K562 (cell line): ENCODE results near the gene PRR36. TPM values are rescaled to one million over a fixed set of nuclear protein-coding genes. Genes with fewer than 3 reads are reported as not detected.

Experiments used
- BDP1 ChIP-seq: IDR thresholded peaks from 3 replicates; pipeline ENCODE4 v1.6.1; 2011; ENCODE audit not compliant: insufficient read length, insufficient read depth
- CBFA2T3 ChIP-seq: fragments of 450-650 bp; IDR thresholded peaks from 2 replicates; pipeline ENCODE4 v1.6.1; 2017
- CREB1 ChIP-seq, 2 experiments: sonication (generic) in 1 of 2; formaldehyde crosslinking in 1 of 2; IDR thresholded peaks; 2 replicates each; pipeline versions ENCODE4 v1.6.1 to v1.8.0; 2012 to 2022; ENCODE audit warnings: inconsistent platforms in 1 of 2, mild to moderate bottlenecking in 1 of 2, missing genetic modification reagents in 1 of 2, moderate library complexity in 1 of 2
- HCFC1 ChIP-seq: IDR thresholded peaks from 2 replicates; pipeline ENCODE4 v1.6.1; 2012; ENCODE audit warnings: low read depth, low read length, improper control_type of control experiment
- MTA3 ChIP-seq: fragments of 450-650 bp; formaldehyde crosslinking; IDR thresholded peaks from 2 replicates; pipeline ENCODE4 v1.6.1; 2017; ENCODE audit warnings: mild to moderate bottlenecking, borderline replicate concordance
- NFE2 ChIP-seq: IDR thresholded peaks from 2 replicates; pipeline ENCODE4 v1.6.1; 2014; ENCODE audit warnings: antibody characterized with exemption, low read depth
- POLR3A ChIP-seq: IDR thresholded peaks from 2 replicates; pipeline ENCODE4 v1.6.1; 2011; ENCODE audit warnings: borderline replicate concordance, mild to moderate bottlenecking, moderate library complexity; ENCODE audit not compliant: insufficient read length, insufficient read depth; ENCODE audit errors: extremely low read depth
- PRDM10 ChIP-seq: fragments of 450-650 bp; IDR thresholded peaks from 2 replicates; pipeline ENCODE4 v1.6.1; 2018; ENCODE audit not compliant: partially characterized antibody
- SAP30 ChIP-seq: fragments of 200-600 bp; sonication (generic); IDR thresholded peaks from 2 replicates; pipeline ENCODE4 v1.6.1; 2012; ENCODE audit warnings: borderline replicate concordance, low read depth, mild to moderate bottlenecking, moderate library complexity, low read length, control low read depth, inconsistent platforms; ENCODE audit not compliant: insufficient read depth, poor library complexity, severe bottlenecking
- SIN3A ChIP-seq, 2 experiments: fragments of 150-350 bp in 1 of 2; IDR thresholded peaks; 2 replicates each; pipeline ENCODE4 v1.6.1; 2011 to 2016; ENCODE audit warnings: borderline replicate concordance in 2 of 2, low read depth in 2 of 2, low read length in 2 of 2, mild to moderate bottlenecking in 2 of 2, moderate library complexity in 2 of 2; ENCODE audit not compliant: control insufficient read depth in 1 of 2
- SPI1 ChIP-seq: IDR thresholded peaks from 2 replicates; pipeline ENCODE4 v1.6.1; 2011; ENCODE audit warnings: low read depth, low read length, control low read depth, borderline replicate concordance
- TCF7L2 ChIP-seq: fragments of 150-350 bp; IDR thresholded peaks from 2 replicates; pipeline ENCODE4 v1.6.1; 2016; ENCODE audit warnings: low read depth, mild to moderate bottlenecking, low read length, moderate library complexity
- TCFL5 ChIP-seq: fragments of 250-450 bp; sonication (Bioruptor Pico); conservative IDR thresholded peaks from 2 replicates; pipeline ENCODE4 v1.6.1; 2021; ENCODE audit warnings: mild to moderate bottlenecking, moderate library complexity, matching md5 sums
- ZKSCAN1 ChIP-seq: fragments of 150-350 bp; IDR thresholded peaks from 2 replicates; pipeline ENCODE4 v1.6.1; 2016; ENCODE audit warnings: low read depth, low read length
- polyA plus RNA-seq, 8 experiments: library from polyadenylated mRNA; depleted of rRNA in 4 of 8; stranded (reverse) in 5 of 8; unstranded in 3 of 8; fragments of >200 nt; fragmentation: Nextera tagmentation in 2 of 8; fragmentation: Illumina TruSeq in 1 of 8; extraction: Ambion mirVana in 2 of 8; extraction: Trizol in 1 of 8; gene quantifications; 2 replicates each; pipeline versions ENCODE4 v1.2.1 to v1.2.3, GENCODE V29; 2011 to 2014; ENCODE audit warnings: inconsistent platforms in 1 of 8, missing spikeins in 1 of 8
- total RNA-seq, 7 experiments: library from RNA; depleted of rRNA in 6 of 7; stranded (reverse); fragments of >200 nt in 6 of 7; fragmentation: Illumina TruSeq in 2 of 7; extraction: Trizol in 2 of 7; gene quantifications; 2 replicates each; pipeline versions ENCODE4 v1.2.1 to v1.2.3, GENCODE V29; 2011 to 2021; ENCODE audit warnings: low replicate concordance in 1 of 7
- TF ChIP-seq, protein P1 (sequence below): IDR thresholded peaks from 2 replicates; pipeline ENCODE4 v1.6.1; 2014; ENCODE audit warnings: antibody characterized with exemption
- TF ChIP-seq, protein P2 (sequence below), 2 experiments: fragments of 450-650 bp in 1 of 2; sonication (generic) in 1 of 2; formaldehyde crosslinking in 1 of 2; IDR thresholded peaks in 1 of 2; conservative IDR thresholded peaks in 1 of 2; 2 replicates each; pipeline versions ENCODE4 v1.6.1 to v1.8.1; 2016 to 2023; ENCODE audit warnings: mild to moderate bottlenecking in 2 of 2, moderate library complexity in 2 of 2, inconsistent platforms in 1 of 2, missing genetic modification reagents in 1 of 2
- TF ChIP-seq, protein P3 (sequence below), 2 experiments: fragments of 450-650 bp in 1 of 2; sonication (generic) in 1 of 2; formaldehyde crosslinking; conservative IDR thresholded peaks; 2 replicates each; pipeline versions ENCODE4 v1.4.0 to v1.8.1; 2020 to 2022; ENCODE audit warnings: mild to moderate bottlenecking in 1 of 2, missing genetic modification reagents in 1 of 2
- TF ChIP-seq, protein P4 (sequence below): fragments of 250-450 bp; sonication (Bioruptor Pico); IDR thresholded peaks from 2 replicates; pipeline ENCODE4 v1.8.0; 2021; ENCODE audit warnings: borderline replicate concordance, mild to moderate bottlenecking, moderate library complexity; ENCODE audit not compliant: poor library complexity, severe bottlenecking

Gene PRR36
- total and polyA plus RNA-seq, 9 of the 15 experiments (the other 6 are each of a cell fraction or from before 2014, with no cell fraction given) = 0.05 to 0.42 (median 0.06) TPM; not detected in 6

DNA sequence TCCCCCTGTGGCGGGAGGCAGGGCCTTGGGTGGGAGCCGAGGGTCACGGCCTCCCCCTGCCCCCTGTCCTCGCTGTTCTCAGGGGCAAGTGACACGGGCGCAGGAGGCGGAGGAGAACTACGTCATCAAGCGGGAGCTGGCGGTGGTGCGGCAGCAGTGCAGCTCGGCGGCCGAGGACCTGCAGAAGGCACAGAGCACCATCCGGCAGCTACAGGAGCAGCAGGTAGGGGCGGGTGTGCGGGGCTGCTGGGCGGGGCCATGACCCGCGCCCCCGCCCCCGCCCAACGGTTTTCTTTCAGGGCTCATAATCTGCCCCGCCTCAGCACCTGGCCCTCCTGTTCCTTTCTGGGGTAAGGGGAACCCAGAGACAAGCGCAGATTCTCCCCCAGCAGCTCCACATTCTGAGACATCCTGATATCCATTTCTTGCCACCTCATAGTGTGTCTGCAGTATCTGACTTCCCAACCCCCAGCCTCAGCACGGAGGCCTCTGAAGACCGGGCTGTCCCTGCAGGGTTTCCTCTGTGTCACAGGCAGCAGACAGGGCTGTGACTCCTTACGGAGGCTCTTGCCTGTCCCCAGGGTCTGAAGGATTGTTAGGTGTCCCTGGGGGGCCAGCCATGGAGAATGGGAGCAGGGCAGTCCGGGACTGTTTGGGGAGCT lies 15.9 kb downstream of the PRR36 start (continued):
- TF ChIP-seq PRDM10 = peak; percentile 35
- TF ChIP-seq, protein P1, sequence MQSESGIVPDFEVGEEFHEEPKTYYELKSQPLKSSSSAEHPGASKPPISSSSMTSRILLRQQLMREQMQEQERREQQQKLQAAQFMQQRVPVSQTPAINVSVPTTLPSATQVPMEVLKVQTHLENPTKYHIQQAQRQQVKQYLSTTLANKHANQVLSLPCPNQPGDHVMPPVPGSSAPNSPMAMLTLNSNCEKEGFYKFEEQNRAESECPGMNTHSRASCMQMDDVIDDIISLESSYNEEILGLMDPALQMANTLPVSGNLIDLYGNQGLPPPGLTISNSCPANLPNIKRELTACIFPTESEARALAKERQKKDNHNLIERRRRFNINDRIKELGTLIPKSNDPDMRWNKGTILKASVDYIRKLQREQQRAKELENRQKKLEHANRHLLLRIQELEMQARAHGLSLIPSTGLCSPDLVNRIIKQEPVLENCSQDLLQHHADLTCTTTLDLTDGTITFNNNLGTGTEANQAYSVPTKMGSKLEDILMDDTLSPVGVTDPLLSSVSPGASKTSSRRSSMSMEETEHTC = no peak
- peak; percentile 74; the same call in 1 of the 2 replicates for TF ChIP-seq CREB1 (IDR thresholded peaks at IDR 0.05)
- TF ChIP-seq CREB1 (CRISPR knock-in tag; IDR thresholded peaks at IDR 0.05) = peak; percentile 72
- TF ChIP-seq POLR3A = no peak
- TF ChIP-seq SIN3A (IDR thresholded peaks at IDR 0.05; ENCODE audit: borderline replicate concordance in 2 of 2, control insufficient read depth in 1 of 2, low read depth in 2 of 2, low read length in 2 of 2) = no peak
- peak; percentile 14; the same call in 1 of the 2 replicates for TF ChIP-seq HCFC1
- TF ChIP-seq, protein P2, sequence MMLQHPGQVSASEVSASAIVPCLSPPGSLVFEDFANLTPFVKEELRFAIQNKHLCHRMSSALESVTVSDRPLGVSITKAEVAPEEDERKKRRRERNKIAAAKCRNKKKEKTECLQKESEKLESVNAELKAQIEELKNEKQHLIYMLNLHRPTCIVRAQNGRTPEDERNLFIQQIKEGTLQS (IDR thresholded peaks at IDR 0.05) = peak; percentile 71
- TF ChIP-seq, protein P2 (CRISPR knock-in tag; conservative IDR thresholded peaks at IDR 0.05) = no peak
- TF ChIP-seq, protein P3, sequence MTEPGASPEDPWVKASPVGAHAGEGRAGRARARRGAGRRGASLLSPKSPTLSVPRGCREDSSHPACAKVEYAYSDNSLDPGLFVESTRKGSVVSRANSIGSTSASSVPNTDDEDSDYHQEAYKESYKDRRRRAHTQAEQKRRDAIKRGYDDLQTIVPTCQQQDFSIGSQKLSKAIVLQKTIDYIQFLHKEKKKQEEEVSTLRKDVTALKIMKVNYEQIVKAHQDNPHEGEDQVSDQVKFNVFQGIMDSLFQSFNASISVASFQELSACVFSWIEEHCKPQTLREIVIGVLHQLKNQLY (CRISPR knock-in tag; conservative IDR thresholded peaks at IDR 0.05) = no peak
- peak; percentile 63 for TF ChIP-seq NFE2
- TF ChIP-seq TCF7L2 = no peak
- TF ChIP-seq, protein P4, sequence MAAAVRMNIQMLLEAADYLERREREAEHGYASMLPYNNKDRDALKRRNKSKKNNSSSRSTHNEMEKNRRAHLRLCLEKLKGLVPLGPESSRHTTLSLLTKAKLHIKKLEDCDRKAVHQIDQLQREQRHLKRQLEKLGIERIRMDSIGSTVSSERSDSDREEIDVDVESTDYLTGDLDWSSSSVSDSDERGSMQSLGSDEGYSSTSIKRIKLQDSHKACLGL (CRISPR knock-in tag) = no peak
- no peak for TF ChIP-seq BDP1
- peak; percentile 71 for TF ChIP-seq CBFA2T3
- TF ChIP-seq SAP30 = no peak
- TF ChIP-seq MTA3 = 0 out of 2 replicates have a peak, but pooled peaks have one; percentile 24
- peak; percentile 96 for TF ChIP-seq ZKSCAN1
- TF ChIP-seq SPI1 = peak; percentile 31; the same call in 1 of the 2 replicates
- TF ChIP-seq TCFL5 (CRISPR knock-in tag) = no peak
